Measurements from ENCODE around the gene NGFR. TPM values are rescaled to one million over a fixed set of nuclear protein-coding genes. Genes with fewer than 3 reads are reported as not detected.

Gene NGFR
- total and polyA plus RNA-seq, 2 donors (not counting 1 experiment from before 2014, with no cell fraction given): 0.31 to 1.6 TPM

GRCh38 chr17:49510059-49510719, 15.1 kb downstream of the NGFR start:
- peaks cover 25% of the 10 kb centered on the region for H3K27me3 Mint-ChIP-seq
- no peaks in the 10 kb centered on the region for H3K4me1 Mint-ChIP-seq
- H3K9me3 ChIP-seq (ENCODE audit: control extremely low read depth in 1 of 3, control insufficient read depth in 2 of 3, insufficient read depth in 1 of 3, low read length in 2 of 3): peaks cover 0 to 6% (median 0%) of the 10 kb centered on the region in 3 donors
- no peak overlapping the region for H3K4me3 ChIP-seq (ENCODE audit: control extremely low read depth in 1 of 5, extremely low read depth in 1 of 5, insufficient read depth in 1 of 5, low read depth in 2 of 5, low read length in 4 of 5)
- H4K20me1 ChIP-seq (ENCODE audit: control insufficient read depth, insufficient read depth, low read length, poor library complexity, severe bottlenecking): no peaks in the 10 kb centered on the region
- H3K4me1 ChIP-seq (ENCODE audit: control insufficient read depth in 2 of 2, insufficient read depth in 2 of 2, low read length in 2 of 2): no peaks in the 10 kb centered on the region
- TF ChIP-seq EZH2 (IDR thresholded peaks at IDR 0.05; ENCODE audit: borderline replicate concordance, insufficient read depth, low read depth, low read length, poor library complexity, severe bottlenecking) (no peak), CTCF (IDR thresholded peaks at IDR 0.05) (no peak)
- no peak overlapping the region for H3K27ac Mint-ChIP-seq
- no peak overlapping the region for H2AFZ ChIP-seq (ENCODE audit: insufficient read depth, low read depth, low read length, poor library complexity, severe bottlenecking)
- intact Hi-C loops (cut with micrococcal nuclease): no loop called here
- no peaks in the 10 kb centered on the region for H3K36me3 ChIP-seq (replicated peaks in 1 of 2; ENCODE audit: control extremely low read depth in 1 of 2, control insufficient read depth in 1 of 2, extremely low read depth in 1 of 2, insufficient read depth in 2 of 2, low read length in 1 of 2)
- POLR2A ChIA-PET: no interaction called here
- no peak overlapping the region for H3K4me2 ChIP-seq (replicated peaks; ENCODE audit: low read depth, low read length, poor library complexity, severe bottlenecking)
- H3K9ac ChIP-seq (ENCODE audit: low read length): no peak overlapping the region
- H3K9me3 Mint-ChIP-seq (ENCODE audit: insufficient read depth): no peaks in the 10 kb centered on the region
- CTCF ChIA-PET: interaction anchor here (0.9 to 1.1 kb wide), 2 partner anchors 14 to 46 kb away, joined by 3 to 4 read pairs; no protein-coding TSS in a partner anchor
- no peak for DNase-seq
- H3K27me3 ChIP-seq (replicated peaks in 1 of 4; ENCODE audit: control extremely low read depth in 1 of 4, control insufficient read depth in 3 of 4, insufficient read depth in 4 of 4, low read length in 3 of 4): peaks cover 0 to 35% (median 5%) of the 10 kb centered on the region in 4 experiments
- WGBS (ENCODE audit: insufficient coverage): 86% methylated on average over 11 of the region's 13 CpGs
- H3K27ac ChIP-seq (ENCODE audit: low read length in 2 of 2): no peak overlapping the region
- H3K79me2 ChIP-seq (ENCODE audit: control insufficient read depth, insufficient read depth, low read length): no peaks in the 10 kb centered on the region
- H3K4me3 Mint-ChIP-seq: no peak overlapping the region
- no peak for ATAC-seq (ENCODE audit: low read depth)

GRCh38 chr17:49510720-49511110, 15.6 kb downstream of the NGFR start:
- DNase-seq (no peak), ATAC-seq (ENCODE audit: low read depth) (no peak)
- ChIA-PET POLR2A (no interaction called here), CTCF (interaction anchor here (0.6 to 0.7 kb wide), 2 partner anchors 33 to 47 kb away, joined by 3 to 4 read pairs; no protein-coding TSS in a partner anchor)
- Histone ChIP-seq H3K4me3 (ENCODE audit: control extremely low read depth in 1 of 5, extremely low read depth in 1 of 5, insufficient read depth in 1 of 5, low read depth in 2 of 5, low read length in 4 of 5) (no peak overlapping the region), H3K36me3 (replicated peaks in 1 of 2; ENCODE audit: control extremely low read depth in 1 of 2, control insufficient read depth in 1 of 2, extremely low read depth in 1 of 2, insufficient read depth in 2 of 2, low read length in 1 of 2) (no peaks in the 10 kb centered on the region), H4K20me1 (ENCODE audit: control insufficient read depth, insufficient read depth, low read length, poor library complexity, severe bottlenecking) (no peaks in the 10 kb centered on the region), H3K27me3 (replicated peaks in 1 of 4; ENCODE audit: control extremely low read depth in 1 of 4, control insufficient read depth in 3 of 4, insufficient read depth in 4 of 4, low read length in 3 of 4) (peaks cover 0 to 30% (median 2%) of the 10 kb centered on the region in 4 experiments), H3K27ac (ENCODE audit: low read length in 2 of 2) (no peak overlapping the region), H3K79me2 (ENCODE audit: control insufficient read depth, insufficient read depth, low read length) (no peaks in the 10 kb centered on the region), H3K9ac (ENCODE audit: low read length) (no peak overlapping the region), H3K4me2 (replicated peaks; ENCODE audit: low read depth, low read length, poor library complexity, severe bottlenecking) (no peak overlapping the region), H3K9me3 (ENCODE audit: control extremely low read depth in 1 of 3, control insufficient read depth in 2 of 3, insufficient read depth in 1 of 3, low read length in 2 of 3) (peaks cover 0 to 6% (median 0%) of the 10 kb centered on the region in 3 donors), H2AFZ (ENCODE audit: insufficient read depth, low read depth, low read length, poor library complexity, severe bottlenecking) (no peak overlapping the region), H3K4me1 (ENCODE audit: control insufficient read depth in 2 of 2, insufficient read depth in 2 of 2, low read length in 2 of 2) (no peaks in the 10 kb centered on the region)
- no peaks in the 10 kb centered on the region for H3K9me3 Mint-ChIP-seq (ENCODE audit: insufficient read depth)
- H3K4me3 Mint-ChIP-seq: no peak overlapping the region
- peaks cover 22% of the 10 kb centered on the region for H3K27me3 Mint-ChIP-seq
- intact Hi-C loops (cut with micrococcal nuclease): no loop called here
- no peak overlapping the region for H3K27ac Mint-ChIP-seq
- WGBS (ENCODE audit: insufficient coverage): 92% methylated on average over 5 of the region's 5 CpGs
- no peaks in the 10 kb centered on the region for H3K4me1 Mint-ChIP-seq
- TF ChIP-seq CTCF (IDR thresholded peaks at IDR 0.05) (no peak), EZH2 (IDR thresholded peaks at IDR 0.05; ENCODE audit: borderline replicate concordance, insufficient read depth, low read depth, low read length, poor library complexity, severe bottlenecking) (no peak)
